Measurements from ENCODE around the gene MYH6.

Gene MYH6

DNA sequence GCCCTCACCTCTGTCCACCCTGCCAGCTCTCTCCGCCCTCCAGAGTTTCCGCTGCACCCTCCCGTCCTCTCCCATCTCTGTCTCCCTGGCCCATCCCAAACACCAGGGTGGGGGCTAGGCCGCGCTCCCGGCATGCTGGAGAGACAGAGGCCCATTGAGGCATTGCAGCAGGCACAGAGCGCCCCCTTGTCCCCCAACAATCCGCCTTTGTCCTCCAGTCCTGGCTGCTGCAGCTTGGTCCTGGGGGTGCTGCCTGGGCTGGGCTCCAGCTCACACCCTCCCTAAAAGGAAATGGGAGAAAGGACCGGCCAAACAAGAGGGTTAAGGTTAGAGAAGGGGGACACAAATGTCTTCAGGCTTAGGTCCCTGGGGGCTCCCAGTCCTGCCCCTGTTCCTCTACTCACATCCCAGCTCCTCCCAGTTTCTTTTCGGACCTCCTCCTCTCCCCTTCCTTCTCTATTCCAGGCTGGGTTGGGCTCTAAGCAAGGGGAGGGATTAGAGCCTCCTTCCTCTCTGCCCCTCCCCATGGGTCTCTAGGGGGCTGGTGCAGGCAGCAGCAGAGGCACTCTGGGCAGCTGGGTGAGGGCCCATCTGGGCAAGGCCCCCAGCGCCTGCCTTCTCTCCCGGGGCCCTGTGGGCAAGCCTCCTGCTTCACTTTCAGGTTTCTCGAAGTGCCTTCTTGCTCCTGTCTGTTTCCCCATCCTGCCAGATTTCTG lies 31.4 kb downstream of the MYH6 start, which contains the start of gene CMTM5:
CMTM5 (plus strand) TSS at position 565 of the 716 bp plus-strand sequence. CDS start 206 bp downstream, outside the sequence.
- DNase-seq (ENCODE audit: low spot score) = no peak

DNA sequence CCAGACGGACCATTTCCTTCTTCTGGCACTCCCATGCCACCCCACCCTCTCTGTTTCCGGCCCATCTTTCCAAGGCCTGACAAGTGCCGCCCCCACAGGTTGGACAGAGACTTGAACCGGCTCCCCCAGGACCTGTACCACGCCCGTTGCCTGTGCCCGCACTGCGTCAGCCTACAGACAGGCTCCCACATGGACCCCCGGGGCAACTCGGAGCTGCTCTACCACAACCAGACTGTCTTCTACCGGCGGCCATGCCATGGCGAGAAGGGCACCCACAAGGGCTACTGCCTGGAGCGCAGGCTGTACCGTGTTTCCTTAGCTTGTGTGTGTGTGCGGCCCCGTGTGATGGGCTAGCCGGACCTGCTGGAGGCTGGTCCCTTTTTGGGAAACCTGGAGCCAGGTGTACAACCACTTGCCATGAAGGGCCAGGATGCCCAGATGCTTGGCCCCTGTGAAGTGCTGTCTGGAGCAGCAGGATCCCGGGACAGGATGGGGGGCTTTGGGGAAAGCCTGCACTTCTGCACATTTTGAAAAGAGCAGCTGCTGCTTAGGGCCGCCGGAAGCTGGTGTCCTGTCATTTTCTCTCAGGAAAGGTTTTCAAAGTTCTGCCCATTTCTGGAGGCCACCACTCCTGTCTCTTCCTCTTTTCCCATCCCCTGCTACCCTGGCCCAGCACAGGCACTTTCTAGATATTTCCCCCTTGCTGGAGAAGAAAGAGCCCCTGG lies 32.4 kb downstream of the MYH6 start:
- DNase-seq (ENCODE audit: low spot score) = no peak

DNA sequence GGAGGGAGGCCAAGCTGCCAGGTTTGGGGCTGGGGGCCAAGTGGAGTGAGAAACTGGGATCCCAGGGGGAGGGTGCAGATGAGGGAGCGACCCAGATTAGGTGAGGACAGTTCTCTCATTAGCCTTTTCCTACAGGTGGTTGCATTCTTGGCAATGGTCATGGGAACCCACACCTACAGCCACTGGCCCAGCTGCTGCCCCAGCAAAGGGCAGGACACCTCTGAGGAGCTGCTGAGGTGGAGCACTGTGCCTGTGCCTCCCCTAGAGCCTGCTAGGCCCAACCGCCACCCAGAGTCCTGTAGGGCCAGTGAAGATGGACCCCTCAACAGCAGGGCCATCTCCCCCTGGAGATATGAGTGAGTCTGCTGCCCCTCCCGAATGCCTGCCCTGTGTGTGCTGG lies 35.0 kb downstream of the MYH6 start:
- no peak for DNase-seq (ENCODE audit: low spot score)

DNA sequence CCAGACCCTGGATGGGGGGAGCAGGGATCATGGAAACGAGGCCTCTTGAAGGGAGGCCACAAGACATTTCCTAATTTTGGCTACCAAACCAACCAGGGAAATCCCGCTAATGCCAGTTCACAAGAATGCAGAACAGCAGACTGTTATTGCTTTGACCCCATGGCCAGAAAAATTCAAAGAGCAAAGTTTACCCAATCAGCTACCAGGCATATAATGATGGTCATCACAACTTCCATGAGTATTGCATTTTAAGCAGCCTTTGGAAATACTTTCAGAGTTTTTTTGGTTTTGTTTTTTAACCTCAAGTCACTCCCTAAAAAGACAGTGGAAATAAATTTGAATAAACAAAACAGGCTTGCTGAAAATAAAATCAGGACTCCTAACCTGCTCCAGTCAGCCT lies 35.6 kb downstream of the MYH6 start, which contains the start of gene IL25:
IL25 (plus strand) TSS at position 301 of the 400 bp plus-strand sequence.
- DNase-seq (ENCODE audit: low spot score) = no peak

DNA sequence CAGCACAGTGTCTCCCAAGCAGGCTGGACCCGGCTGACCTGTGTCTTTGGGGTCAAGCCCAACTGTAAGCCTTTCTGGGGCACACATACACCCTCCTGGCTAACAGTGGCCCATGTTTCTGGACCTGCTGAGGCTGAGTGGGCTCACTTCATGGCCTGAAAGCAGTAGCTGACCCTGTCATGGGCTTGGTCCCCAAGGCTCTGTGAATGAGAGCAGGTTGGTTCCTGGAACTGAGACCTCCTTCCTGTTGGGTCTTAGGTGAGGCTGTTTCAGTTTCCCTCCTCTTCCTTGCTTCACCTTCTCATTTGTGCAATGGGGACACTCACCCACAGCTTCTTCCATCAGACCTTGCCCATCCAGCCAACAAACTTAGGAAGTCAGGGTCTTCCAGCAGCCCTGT lies 36.2 kb downstream of the MYH6 start:
- DNase-seq (ENCODE audit: low spot score) = no peak

DNA sequence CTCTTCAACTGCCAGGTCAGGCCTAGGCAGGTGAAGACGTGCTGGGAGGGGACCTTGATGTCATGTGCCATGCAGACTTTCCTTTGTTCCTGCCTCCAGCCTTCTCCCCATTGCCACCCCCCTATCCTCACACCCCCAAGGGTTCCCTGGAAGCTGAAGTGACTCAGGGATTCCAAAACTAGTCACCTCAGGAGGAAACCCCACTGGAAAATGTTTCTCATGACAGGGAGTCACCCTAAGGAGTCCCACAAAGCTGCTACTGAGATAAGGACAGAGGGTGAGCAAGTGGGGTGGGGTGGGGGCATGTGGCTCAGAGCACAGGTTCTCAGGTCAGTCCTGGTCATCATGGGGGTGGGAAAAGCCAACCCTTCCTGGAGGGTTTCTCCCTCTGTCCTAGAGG lies 37.9 kb downstream of the MYH6 start:
- DNase-seq (ENCODE audit: low spot score) = no peak

DNA sequence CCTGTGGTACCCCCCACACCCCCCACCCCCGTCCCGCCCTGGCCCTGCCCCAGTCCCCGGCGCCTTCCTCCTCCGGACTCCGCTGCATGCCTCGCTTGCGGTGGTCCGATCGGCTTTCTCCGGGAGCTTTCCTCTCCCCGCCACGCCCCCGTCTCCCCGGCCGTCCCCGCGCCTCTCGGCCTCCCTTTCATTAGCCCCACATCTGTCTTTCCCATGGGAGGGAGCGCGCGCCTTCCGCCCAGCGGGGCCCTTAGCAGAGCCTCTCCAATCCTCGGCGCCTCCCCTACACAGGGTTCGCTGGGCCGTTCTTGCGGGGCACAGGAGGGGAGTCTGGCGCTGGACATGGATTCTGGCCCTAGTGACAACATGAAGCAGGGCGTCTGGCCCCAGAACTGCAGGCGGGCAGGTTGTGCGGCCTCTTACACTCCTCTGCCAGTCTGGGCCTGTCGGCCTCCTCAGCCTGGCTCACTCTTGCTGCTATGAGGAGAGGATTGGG lies 41.6 kb downstream of the MYH6 start:
- DNase-seq (ENCODE audit: low spot score) = no peak

DNA sequence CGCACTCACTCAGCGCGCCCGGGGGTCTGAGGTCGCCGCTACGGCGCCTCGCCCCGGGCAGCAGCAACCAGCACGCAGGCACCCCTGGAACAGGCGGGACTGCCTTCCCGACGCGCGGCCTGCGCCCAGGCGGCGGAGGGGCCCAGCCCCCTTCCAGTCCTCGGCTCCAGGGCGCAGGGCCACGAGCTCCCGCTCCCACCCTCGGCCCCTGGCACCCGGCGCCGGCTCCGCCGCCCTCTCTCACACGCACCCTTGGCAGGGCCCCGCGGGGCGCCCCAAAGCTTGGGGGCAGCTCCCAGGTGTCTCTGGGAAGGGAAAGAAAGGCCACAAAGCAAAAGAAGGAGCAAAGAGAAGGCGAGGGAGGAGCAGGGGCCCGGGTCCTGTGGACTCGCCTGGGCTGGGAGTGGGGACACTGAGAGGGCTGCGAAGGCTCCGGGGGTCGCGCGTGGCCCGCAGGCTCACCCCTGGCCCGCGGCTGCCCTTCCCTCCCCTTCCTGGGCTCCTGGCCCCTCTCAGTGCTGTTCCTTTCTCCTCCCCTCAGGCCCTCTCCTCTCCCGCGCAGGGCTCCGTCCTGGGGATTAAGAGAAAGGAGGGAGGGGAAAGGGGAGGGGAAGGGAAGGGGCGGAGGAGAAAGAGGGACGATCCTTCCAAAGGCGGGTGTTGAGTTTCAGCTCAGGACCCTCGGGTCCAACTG lies 42.2 kb downstream of the MYH6 start:
- no peak for DNase-seq (ENCODE audit: low spot score)

DNA sequence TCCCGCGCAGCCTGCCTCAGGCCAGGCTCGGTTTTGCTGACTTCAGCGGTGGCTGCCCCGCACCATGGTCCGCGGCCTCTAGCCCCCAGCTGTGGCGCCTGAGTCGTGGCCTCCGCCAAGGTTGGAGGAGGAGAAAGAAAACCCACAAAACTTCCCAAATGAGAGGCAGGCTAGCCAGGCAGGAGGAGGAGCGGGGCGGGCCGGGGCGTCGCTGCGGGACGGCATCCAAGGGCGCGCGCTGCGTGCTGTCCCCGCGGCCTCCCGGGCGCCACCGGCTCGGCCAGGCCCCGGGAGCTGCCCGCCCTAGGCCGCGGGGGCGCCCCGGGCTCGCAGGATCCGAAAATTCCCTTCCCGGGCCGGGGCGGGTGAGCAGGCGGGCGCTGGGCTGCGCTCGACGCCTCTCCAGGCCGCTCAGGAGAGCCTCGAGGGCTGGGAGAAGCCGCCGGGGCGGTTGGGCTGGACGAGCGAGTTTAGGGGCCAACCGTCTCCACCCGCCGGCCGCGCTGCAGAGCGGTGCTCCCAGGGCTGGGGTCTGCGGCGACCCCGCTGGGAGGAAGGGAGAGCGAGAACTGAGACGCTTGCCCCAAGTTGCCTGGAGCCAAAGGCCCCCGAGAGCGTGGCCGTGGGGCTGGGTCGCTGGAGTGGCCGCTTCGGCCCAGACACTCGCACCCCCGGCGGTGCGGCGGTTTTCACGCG lies 42.9 kb downstream of the MYH6 start, which contains the start of gene EFS:
EFS (minus strand) TSS at position 137 of the 696 bp plus-strand sequence. CDS start 147 bp downstream, outside the sequence.
- no peak for DNase-seq (ENCODE audit: low spot score)

DNA sequence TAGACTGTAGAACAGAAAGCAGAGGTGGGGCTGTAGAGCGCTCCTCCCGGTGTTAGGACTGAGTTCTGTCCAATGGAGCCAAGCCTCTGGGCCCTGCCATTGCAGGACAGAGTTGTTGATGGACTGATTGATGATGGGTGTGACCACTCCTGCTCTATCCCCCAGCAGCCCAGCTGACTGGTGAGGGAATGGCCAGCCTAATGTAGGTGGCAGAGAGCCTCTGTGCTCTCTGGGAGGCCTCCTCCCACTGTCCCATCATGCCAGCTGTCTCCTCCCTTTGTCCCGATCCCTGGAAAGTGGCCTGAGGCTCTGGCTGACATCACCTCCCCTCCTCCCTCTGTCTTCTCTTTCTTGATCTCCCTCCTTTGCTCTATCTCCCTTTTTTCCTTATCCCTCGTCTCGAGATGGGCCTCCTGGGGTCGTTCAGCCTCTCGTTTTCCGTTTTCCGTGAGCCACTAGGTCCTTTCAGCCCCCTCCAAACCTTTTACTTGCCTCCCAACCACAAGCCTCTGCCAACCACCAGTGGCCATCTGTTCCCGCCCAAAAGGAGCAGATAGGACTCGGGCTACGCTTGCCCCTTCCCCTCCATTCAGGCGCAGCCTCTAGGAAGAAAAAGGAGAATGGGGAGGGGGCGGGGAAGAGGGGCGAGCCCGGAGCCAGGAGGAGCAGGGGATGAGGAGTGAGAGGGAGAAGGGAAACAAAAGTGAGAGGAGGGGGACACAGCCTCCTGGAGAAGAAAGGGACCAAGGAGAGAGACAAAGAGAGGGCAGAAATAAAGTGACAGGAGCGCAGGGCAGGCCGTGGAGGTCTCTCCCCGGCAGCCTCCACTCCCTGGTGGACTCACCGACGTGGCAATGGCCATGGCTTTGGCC lies 43.7 kb downstream of the MYH6 start:
- DNase-seq (ENCODE audit: low spot score) = no peak

DNA sequence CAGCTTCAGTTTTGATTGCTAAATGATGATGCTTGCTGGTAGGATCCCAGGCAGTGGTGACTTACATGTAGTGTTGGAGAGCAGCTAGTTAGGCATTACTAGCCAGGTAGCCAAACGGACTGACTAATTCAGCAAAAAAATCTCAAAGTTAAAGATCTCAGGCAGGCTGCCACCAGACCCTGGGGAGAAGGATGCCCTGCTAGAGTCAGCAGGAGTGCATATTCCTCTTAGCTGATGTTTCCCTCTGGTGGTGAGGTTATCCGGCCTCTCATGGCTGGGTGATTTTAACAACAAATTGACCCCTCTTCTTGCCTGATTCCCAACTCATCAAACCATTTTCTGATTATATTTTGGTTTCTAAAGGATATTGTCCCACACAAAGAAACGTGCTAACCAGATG lies 45.9 kb downstream of the MYH6 start:
- no peak for DNase-seq (ENCODE audit: low spot score)

DNA sequence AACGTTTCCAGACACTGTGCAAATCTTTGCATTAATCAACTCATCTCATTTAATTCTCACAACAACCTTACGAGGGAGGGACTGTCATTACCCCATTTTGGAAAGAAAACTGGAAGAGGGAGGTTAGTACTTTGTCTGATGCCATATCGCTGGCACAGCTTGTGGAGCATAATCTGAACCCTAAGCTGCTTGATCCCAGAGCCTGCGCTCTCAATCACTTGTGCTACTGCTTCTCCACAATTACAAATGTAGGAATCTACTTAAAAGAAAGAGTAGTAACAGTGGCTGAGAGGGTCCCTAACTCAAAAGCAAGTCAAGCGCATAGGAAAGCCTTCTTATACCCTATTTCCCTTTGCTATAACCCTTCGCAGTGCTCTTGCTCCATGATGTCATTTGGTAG lies 46.3 kb downstream of the MYH6 start:
- no peak for DNase-seq (ENCODE audit: low spot score)

DNA sequence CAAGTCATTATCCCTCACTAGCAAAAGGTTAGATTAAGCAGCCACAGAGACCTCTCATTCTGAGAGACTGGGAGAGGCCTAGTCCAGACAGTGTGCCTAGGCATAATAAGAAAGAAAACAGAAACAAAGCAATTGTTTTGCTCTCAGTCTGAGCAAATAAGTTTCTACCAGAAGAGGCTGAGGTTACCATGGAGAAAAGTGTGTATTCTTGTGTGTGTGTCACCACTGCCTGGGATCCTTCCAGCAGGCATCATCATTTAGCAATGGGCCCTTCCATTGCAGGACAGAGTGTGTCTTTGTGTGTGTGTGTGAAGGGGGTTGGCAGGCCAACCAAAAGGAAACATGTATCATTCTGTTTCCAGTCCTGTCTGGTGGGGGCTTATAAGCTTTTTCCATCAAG lies 46.8 kb downstream of the MYH6 start:
- no peak for DNase-seq (ENCODE audit: low spot score)

DNA sequence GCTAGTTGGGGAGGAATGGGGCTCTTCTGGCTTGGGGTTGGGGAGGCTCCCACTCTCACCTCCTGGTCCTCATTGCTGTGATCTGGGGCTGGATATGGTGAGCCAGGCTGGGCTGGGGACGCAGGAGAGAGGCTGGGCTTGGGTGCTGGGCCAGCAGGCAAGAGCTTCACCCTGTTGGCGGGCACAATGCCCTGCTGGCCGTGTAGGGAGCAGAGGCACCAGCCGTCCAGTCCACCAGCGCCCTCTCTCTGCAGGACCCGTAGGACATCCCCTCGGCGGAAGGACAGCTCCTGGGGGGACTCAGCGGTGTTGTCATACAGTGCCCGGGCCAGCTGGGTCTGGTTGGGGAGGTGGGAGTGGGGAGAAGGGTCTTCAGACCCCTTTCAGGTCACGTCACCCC lies 47.6 kb downstream of the MYH6 start:
- no peak for DNase-seq (ENCODE audit: low spot score)

DNA sequence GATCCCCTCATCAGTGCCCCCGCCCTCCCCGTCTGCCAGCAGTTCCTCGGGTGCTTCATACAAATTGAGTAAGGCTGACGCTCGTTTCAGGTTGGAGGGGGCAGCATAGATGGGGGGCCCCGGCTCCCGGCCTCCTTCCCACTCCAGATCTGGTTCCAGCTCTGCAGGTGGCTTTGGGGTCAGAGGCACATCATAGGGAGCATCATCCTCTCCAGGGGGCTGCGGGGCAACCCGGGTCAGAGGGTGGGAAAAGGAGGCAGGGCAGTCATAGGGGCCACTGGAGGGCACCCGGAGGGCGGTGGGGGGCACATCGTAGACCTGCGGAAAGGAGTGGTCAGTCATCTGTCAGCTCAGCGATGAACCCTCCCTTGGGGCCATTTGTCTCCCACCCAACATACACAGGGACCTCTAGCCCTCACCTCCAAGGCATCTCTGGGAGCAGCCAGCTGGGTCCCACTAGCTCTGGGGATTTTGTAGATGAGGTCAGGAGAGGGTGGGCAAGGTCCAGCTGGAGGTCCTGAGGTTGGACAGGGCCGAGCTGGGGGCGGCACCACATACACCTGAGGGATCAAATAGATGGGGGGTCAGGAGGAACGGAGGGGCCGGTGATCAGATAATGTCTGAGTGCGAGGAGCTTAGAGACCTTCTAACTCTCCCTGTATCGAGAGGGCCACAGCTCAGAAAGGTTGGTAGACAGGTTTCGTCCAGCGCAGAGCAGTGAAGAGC lies 48.2 kb downstream of the MYH6 start:
- DNase-seq (ENCODE audit: low spot score) = no peak

DNA sequence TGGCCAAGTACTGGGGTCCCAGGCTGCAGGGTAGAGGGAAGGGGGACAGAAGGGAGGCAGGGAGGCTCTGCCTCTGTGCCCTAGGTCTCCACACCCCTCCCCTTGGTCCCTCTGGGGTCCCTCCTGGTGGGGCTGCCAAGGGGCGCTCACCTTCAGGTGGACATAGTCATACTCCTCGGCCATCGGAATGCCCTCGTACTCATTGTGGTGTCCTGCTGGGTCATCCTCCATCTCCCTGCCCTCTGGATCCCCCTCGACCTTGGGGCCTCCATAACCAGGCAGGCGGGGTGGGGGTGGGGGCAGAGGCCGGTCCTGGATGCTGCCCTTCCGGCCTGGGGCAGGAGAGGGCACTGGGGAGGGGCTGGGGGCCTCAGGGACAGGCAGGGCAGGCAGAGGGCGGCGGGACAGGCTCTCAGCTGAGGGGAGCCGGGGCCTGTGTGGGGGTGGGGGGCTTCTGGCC lies 48.9 kb downstream of the MYH6 start:
- no peak for DNase-seq (ENCODE audit: low spot score)

DNA sequence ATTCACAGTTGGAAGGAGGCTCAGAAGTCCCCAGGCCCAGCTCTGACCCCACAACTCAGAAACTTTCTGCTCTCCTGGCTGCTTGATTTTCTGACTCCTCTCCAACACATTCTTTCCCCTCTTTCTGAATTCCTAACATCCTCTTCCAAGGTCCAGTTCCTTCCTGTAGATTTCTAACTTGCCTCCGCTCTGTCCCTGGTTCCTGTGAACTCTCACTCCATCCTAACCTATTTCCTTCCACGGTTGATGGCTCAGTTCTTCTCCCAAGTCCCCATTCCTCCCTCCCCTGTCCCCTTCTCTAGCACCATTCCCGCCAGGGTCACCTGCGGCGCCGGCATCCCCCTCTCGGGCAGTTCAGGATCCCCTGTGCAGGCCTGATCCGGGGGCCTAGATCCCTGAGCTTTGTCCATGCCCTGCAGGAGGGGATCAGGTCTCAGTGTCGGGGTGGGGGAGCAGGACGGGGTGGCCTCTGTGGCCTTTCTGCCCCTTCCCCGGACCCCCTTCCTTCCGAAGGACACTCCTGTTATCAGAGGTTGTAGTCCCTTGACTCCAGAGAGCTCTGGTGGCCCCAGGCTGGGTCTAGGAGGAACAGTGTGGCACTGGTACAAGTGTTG lies 49.4 kb downstream of the MYH6 start:
- no peak for DNase-seq (ENCODE audit: low spot score)

DNA sequence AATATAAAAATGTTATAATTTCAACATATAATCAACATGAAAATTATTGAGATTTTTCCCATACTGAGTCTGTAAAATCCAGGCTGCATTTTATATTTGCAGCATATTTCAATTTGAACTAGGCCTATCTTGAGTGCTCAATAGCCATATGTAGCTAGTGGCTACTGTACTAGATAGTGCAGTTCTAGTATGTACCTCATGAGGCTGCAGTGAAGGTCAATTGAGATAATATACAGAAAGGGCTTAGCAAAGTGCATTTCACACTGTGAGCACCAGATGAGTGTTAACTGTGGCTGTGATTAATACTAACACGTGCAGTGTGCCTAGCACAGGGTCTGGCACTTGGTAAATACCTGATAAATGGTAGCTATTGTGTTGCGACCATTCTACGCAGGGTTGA lies 50.0 kb downstream of the MYH6 start:
- no peak for DNase-seq (ENCODE audit: low spot score)

DNA sequence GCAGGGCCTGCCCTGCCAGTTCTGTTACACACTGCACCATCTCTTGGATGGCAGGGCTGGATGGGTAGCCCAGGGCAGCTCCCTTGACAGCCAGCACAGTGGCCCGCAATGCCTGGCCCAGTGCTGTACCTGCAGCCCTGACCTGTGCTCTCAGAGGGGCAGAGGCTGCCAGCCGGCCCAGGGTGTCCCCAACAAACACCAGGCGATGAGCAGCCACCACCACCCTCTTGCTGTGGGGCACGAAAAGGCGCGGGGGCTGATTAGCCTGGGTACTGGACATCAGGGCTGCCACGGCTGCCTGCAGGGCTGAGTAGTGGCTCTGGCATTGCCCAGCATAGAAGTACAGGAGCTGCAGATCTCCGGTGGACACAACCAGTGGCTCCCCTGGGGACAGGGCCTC lies 50.8 kb downstream of the MYH6 start:
- no peak for DNase-seq (ENCODE audit: low spot score)

DNA sequence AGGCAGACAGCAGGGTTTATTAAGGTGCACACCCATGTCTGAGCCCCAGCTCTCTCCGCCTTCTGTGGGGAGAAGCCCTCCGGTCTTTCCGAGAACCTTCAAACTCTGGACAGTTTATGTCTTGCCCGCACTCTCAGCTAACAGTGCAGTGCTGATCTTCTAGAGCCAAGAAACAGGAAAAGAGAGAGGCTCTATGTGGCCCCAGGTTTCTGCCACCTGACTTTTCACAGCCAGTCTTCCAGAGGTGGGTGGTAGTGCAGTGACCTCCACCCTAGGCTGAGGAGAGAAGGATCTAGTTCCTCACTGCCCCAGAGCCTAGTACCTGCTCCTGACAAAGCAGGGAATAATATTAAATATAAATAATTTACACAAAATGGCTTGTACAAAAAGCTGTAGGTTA lies 51.4 kb downstream of the MYH6 start:
- no peak for DNase-seq (ENCODE audit: low spot score)

Measured in germinal center (tissue), 1 donor.